UCSD-AML1 (cell line): Measurements from ENCODE around the gene TMPRSS7.

ENCODE experiments used
- DNase-seq: peaks from one replicate; lab custom pipeline; 2025; ENCODE audit not compliant: unreplicated experiment; lab: John Stamatoyannopoulos, UW

TMPRSS7 gene, protein sequence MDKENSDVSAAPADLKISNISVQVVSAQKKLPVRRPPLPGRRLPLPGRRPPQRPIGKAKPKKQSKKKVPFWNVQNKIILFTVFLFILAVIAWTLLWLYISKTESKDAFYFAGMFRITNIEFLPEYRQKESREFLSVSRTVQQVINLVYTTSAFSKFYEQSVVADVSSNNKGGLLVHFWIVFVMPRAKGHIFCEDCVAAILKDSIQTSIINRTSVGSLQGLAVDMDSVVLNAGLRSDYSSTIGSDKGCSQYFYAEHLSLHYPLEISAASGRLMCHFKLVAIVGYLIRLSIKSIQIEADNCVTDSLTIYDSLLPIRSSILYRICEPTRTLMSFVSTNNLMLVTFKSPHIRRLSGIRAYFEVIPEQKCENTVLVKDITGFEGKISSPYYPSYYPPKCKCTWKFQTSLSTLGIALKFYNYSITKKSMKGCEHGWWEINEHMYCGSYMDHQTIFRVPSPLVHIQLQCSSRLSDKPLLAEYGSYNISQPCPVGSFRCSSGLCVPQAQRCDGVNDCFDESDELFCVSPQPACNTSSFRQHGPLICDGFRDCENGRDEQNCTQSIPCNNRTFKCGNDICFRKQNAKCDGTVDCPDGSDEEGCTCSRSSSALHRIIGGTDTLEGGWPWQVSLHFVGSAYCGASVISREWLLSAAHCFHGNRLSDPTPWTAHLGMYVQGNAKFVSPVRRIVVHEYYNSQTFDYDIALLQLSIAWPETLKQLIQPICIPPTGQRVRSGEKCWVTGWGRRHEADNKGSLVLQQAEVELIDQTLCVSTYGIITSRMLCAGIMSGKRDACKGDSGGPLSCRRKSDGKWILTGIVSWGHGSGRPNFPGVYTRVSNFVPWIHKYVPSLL

DNA sequence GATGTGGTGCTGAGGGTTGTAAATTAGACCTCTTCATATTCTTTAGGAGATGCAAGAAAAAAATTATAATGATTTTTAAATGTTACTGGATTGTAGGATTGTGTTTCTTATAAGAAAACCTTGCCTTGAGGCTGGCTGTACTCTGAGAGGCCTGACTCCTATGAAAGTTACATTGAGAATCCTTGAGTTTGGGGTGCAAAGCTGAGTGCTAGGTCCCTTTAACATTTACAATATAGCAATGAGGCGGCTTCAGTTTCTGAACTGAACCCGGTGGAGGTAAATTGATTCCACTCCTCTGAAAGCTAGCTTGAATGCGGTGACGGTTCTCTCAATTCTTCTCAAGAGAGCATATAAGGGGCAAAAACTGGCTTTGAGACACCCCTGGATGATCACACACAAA is at the start of gene TMPRSS7:
TSS of gene TMPRSS7 (plus strand) at position 301 of the 400 bp plus-strand sequence. CDS start 110 bp downstream, outside the sequence.
- DNase-seq, result no peak

DNA sequence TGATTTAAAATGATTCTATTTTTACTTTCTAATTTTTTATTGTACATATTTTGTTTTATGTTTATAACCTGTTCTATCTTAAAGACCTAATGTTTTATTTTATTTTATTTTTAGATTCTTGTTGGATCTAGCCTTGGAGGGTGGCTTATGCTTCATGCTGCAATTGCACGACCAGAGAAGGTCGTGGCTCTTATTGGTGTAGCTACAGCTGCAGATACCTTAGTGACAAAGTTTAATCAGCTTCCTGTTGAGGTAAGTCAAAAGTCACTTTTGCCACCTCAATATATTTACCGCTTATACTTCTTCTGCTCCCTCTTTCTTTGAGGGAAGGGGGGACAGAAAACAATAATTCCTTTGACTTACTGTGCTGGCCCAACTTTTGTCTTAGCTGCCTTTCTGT is 47.7 kb upstream of the TMPRSS7 start:
- DNase-seq, result no peak

DNA sequence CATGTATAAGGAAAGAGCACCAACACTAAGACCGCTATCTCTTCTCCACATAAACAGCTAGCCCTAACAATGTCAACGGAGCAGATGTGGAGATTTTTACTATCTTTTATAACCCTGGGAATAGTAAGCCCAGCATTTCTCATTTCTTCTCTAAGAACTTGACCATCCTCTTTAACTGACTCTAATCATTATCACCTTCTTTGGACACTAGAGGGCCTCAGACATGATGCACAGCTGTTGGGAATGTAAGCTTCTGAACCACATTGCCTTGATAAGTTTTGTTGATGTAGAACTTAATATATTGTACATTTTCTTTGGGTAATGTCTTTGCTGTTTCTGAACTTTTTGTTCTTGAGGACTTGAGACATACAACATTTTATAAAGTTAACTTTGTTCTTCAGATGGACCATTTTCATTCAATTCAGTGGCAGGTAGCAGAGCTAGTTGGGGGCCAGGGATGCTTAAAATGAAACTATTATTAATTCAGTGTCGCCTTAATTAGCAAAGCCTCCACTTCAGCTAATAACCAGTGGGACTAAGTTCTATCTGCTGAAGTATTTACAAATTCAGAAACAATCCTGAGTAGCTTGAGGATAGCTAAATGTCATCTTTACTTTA is 45.4 kb upstream of the TMPRSS7 start:
- DNase-seq, result no peak

DNA sequence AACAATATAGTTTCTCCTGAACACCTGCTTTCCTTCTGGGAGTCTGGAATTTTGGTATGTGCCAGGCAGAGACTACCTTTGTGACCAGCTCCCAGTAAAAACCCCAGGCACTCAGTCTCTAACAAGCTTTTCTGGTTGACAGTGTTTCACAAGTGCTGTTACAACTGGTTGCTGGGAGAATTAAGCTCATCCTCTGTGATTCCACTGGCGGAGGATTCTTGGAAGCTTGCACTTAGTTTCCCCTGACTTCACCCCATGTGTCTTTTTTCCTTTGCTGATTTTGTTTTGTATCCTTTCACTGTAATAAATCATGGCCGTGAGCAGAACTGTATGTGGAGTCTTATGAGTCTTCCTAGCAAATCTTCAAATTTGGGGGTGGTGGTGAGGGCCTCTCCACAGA is 41.5 kb upstream of the TMPRSS7 start:
- no peak for DNase-seq

DNA sequence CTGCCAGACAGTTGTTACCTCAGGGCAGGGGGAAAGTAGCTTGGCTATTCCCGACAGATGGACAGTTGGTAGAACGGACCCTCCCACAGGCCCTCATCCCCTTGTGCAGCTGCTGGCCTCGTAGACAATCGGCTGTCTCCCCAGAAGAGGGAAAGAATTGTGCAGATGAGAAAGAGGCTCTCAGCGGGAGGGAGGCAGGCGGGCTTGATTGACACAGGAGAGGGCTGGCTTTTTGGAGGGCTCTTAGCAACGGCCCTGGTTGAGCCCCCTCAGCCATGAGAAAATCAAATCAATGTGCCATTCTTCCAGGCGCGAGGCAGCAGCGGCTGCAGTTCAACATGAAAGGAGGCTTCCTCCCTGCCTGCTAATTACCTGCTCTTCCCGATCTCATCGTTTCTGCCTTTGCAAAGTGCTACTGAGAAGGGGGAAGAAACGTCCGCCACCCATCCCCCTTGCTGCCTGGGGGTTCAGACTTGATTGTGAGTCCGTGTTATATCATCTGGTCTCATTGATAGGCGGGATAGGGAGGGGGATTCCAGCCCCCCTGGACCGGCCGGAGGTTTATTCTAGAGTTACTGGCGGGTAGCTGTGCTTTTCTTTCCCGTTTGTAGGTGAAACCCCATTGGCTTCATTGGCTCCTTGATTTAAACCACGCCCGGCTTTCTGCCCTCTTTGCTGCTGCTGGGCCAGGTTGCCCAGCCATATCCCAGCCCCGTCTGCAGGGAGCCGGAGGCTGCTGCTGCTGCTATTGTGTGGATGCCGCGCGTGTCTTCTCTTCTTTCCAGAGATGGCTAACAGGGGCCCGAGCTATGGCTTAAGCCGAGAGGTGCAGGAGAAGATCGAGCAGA is 35.7 kb upstream of the TMPRSS7 start, which contains the start of gene TAGLN3:
TSS of gene TAGLN3 (plus strand) at position 287 of the 848 bp plus-strand sequence. CDS start at position 788, 501 bp downstream.
- DNase-seq, result no peak

DNA sequence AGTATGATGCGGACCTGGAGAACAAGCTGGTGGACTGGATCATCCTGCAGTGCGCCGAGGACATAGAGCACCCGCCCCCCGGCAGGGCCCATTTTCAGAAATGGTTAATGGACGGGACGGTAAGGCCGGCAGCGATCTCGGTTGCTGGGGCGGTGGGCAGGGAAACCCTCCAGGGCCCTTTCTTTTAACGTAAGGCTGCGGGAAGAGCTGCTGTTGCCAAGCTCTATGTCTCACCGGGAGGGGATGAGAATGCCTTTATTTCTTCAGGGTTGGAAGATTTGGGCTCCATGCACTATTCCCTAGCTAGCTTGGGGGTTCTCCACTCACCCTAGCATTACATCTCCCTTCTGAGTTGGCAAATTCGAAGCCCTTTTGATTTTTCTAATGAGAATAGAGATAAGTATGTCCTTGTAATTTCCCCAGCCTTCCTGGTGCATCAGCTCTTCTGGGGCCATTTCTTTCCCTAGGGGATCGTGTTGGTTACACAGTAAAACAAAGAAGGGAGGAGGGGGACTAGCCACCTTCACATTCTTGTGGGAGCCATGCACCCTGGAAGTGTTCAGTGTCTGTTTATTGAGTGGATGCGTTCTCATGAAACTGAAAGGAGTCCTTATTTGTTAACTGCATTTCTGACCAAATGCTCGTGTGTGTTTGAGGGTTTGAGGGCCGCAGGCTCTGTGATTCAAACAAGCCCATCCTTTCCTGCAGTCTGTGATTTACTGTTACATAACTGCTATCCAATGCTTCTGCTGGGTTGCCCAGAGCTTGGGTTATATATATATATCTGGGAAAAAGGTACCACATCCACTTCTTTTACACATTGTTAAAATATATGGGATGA is 34.8 kb upstream of the TMPRSS7 start:
- no peak for DNase-seq

DNA sequence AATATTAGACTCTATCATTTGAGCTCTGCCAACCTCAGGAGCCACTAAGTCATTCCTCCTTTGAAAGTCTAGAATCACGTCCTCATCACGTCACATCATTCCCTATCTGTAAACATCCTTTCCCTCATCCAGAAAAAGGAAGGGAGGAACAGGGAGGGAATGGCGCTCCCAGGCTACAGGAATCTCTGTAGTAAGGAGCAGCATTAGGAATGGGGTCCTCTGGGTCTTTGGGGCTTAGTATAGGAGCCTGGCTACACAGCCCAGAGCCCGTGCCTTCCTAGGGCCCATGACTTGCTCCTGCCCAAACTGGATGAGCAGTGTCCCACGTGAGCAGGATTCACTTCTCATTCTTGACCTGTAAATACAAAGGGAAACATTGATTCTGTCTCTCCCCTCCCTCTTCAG is 34.2 kb upstream of the TMPRSS7 start:
- no peak for DNase-seq

DNA sequence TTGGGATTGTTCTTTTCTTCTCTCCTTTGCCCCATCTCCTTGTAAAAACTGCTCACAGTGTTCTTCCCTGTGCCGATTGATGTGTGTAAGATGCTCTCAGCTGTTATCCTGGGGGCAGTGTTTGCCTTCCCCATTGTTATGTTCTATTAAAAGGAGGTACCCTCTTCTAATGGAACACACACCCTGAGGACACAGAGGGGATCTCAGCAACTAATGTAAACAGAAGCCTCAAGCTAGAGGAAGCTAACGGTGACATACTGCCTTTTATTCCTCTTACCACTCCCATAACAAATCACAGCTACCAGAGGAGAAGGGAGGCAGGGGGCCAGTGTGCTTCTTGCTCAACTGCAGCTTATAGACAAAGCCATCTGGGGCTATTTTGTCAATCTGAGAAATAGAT is 33.6 kb upstream of the TMPRSS7 start:
- DNase-seq, result no peak

DNA sequence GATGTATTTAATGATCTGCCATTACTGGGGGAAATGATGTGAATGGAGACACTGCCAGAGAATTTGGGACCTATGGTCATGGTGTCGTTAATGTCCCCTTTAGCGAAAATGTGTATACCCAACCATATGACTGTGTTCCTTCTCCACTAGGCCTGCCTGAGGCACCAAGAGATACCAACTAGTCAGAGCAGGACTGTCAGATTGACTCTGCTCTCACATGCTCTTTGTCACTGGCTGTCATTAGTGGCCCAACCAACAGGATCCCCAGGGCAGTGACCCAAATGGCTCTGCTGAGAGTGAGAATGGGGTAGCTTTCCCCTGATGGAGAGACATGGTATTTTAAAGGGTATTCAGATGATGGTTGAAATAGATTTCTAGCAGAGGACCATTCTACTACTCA is 33.0 kb upstream of the TMPRSS7 start:
- no peak for DNase-seq

DNA sequence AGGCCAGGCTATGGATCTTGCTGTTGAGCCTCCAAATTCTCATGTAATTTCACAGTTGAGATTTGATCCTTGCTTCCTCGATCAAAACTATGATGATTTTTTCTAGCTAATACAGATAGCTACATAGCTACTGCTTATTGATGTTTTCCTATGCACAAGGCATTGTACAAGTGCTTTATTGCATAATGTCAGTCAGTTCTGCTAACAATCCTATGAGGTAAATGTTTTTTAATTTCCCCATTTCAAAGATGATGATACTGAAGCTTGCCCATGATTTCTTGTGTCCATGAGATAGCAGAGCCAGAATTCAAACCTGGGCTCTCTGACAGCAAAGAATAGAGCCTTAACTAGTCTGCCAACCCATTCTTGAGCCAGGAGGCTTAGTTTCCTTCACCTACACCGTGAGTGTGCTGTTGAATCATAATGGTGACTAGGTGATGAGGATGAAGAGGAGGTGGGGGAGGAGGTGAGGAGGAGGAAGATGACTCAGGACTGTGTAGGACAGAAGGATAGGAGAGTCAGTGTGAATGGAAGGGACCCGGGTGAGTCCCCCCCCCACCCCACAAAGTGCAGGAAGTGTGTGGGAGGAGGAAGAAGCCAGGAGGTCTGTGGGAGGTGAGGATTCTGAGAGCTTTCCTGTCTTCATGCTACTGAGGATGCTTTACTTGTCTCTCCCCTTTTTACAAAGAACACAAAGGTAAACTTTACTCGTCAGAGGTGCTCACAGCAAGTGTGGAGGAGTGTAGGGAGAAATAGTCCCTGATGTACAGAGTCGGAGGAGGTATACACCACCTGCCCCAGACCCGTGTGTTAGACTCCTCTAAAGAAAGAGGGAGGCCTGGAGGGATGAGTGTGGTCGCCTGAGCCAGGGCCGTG is 32.2 kb upstream of the TMPRSS7 start:
- no peak for DNase-seq

DNA sequence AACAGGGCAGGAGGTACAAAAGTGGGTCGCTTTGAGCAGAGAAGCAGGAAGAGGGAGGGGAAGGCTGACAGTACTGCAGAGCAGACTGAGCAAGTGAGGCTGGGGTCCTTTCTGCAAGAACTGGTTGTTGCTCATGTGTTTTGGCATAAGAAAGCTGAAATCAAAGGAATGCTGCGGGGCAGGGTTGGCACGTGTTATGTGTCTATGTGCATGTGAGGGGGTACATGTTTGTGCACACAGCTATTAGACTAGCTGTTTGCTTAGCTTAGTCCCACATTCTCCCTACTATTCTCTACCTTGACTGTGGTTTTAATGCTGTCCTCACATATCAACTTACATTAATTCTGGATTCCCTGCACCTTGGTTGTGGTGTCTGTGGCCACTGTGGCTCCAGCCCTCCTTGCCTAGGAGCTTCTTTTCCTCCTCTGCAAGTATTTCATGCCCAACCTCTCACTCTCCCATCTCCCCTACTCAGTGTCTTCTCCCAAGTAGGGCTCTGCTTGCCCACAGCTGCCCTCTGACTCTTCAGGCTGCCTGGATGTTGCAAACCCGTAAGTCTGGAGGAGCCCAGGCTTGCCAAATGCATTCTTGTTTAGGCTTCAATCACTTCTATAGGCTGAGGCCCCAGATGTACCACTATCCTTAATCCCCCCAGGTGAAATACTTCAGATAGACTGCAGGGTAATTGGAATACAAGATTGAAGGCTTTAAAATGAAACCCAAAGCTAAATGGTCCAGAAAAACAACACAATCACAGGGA is 31.0 kb upstream of the TMPRSS7 start:
- no peak for DNase-seq

DNA sequence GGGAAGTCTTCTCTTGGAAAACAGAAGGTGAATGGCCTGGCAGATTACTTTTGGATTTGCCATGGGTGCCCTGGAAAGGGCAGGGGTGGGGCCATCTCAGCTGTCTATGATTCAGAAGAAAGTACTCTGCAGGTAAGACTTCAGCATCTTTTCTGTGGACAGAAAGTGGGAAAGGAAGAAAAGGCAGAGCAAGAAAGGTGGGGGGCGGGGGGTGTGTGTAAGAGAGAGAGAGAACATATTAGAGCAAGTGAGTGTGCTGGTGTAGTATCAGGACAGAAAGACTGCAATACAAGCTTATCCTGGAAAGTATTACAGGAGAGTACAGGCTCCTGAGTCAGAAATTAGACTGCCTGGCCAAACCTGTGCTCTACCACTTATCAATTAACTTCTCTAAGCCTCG is 30.3 kb upstream of the TMPRSS7 start:
- no peak for DNase-seq

DNA sequence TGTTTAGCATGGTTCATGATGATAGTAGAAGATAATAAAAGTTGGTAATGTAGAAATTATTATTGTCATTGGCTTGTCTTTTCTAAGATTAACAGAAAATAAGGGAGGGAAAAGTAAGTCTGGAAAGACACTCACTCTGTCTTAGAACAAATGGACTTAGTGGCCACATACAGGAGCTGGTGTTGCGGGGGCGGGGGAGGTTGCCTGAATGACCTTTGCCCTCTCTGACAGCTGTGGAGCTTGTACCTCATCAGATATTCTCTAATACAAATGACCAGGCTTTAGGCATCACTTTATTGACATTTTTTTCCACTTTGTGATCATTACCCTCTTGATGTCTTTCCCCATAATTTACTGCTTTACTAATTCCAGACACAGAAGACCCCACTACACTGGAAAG is 29.9 kb upstream of the TMPRSS7 start:
- DNase-seq, result no peak

DNA sequence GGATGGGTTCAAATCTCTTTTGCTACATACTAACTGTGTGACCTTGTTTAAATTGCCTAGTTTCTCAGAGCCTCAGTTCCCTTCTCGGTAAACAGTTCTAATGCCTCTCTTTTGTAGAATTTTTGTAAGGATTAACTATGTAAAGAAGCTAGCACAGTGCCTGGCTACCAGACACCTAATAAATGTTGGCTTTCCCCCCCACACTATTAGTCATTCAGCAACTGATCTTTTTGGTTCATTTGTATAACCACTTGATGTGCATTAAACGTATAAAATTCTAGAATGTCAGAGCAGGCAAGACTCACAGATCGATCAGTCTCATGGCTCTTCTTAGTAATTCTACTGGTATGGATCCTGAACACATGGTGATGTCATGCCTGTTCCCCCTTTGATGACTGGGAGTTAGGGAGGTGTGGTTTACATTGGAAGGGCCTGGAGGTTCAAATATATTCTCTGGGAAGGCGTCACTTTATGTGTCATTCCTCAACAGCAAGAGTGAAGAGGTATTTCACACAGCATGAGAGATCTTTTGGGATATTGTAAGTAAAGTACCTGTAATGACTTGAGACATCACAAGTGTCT is 29.4 kb upstream of the TMPRSS7 start:
- no peak for DNase-seq

DNA sequence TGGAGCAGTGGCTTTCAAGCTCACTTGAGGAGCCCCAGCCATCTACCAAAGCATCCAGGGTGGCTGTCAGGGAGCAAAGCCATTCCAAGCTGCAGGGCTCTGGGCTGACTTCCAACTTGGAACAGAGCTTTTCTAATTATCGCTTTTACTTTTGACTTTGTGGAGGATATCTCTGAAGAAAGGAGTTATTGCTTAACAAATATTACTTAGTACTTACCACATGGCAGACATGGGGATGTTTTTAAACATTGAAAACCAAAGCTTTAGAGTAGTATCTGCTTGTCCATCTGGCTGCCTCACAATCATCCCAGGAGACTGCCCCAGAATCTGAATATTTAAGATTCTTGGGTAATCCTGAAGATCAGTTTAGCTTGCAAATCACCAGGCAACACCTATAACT is 26.9 kb upstream of the TMPRSS7 start:
- no peak for DNase-seq

DNA sequence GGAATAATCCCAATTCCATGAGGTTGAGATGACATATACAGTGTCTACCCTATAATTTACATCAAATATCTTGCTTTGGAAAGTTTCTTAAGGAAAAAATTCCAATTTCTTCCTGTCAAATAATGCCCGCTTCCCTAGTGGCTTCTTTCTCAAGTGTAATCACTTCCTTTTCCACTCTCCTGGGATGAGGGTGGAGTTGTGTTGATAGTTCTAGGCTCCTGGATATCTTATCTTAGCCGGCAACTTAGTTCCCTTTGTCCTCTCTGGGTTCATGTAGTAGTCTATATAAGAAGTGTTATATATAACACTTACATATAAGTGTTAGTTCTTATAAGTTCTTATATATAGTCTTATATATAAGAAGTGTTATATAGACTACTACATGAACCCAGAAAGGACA is 24.9 kb upstream of the TMPRSS7 start:
- DNase-seq, result no peak

DNA sequence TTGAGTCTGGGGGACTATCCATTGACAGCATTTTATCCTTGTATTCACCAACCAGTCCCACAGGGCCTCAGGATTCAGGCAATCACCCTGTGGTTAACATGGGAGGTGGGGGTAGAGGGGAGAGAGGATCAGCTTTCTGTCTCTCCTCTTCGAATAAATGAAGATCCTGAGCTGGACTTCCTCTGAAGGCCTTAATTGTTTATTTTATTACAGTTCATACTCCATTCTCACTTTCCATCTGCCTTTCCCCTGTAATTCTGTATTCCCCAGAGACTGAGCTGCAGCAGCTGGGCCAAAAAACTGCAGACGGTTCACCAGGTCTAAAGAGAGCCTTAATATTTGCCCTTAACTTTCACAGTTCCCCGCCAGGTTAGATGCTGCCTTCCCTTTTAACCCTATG is 23.9 kb upstream of the TMPRSS7 start:
- no peak for DNase-seq
